ENCODE data around the gene KIAA1217.

GRCh38 chr10:24349379-24350001 lies 140.6 kb downstream of the KIAA1217 start:
- TF ChIP-seq, protein P1, sequence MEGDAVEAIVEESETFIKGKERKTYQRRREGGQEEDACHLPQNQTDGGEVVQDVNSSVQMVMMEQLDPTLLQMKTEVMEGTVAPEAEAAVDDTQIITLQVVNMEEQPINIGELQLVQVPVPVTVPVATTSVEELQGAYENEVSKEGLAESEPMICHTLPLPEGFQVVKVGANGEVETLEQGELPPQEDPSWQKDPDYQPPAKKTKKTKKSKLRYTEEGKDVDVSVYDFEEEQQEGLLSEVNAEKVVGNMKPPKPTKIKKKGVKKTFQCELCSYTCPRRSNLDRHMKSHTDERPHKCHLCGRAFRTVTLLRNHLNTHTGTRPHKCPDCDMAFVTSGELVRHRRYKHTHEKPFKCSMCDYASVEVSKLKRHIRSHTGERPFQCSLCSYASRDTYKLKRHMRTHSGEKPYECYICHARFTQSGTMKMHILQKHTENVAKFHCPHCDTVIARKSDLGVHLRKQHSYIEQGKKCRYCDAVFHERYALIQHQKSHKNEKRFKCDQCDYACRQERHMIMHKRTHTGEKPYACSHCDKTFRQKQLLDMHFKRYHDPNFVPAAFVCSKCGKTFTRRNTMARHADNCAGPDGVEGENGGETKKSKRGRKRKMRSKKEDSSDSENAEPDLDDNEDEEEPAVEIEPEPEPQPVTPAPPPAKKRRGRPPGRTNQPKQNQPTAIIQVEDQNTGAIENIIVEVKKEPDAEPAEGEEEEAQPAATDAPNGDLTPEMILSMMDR (IDR thresholded peaks at IDR 0.05; ENCODE audit: low read depth, low read length, poor library complexity, severe bottlenecking): no peak
- TF ChIP-seq EZH2phosphoT487 (IDR thresholded peaks at IDR 0.05; ENCODE audit: borderline replicate concordance, low read length): no peak
